K562 (cell line): ENCODE results near the gene COQ8A. TPM values are rescaled to one million over a fixed set of nuclear protein-coding genes. Genes with fewer than 3 reads are reported as not detected.
A peak's percentile ranks its signal among the peaks of the same experiment; 100 is the strongest.

Source experiments
- ATAC-seq: fragments of 200-7000 bp; cut with Tn5 transposase; 3 replicates; pipeline ENCODE4 v1.9.1; 2020; ENCODE audit warnings: moderate library complexity
- BruUV-seq: library from RNA; stranded (reverse); fragments of 400-500 nt; replicated peaks from 2 replicates; lab custom pipeline; 2021; lab: Mats Ljungman, UMichigan
- CTCF ChIA-PET: fragments of 300-600 bp; formaldehyde crosslinking; extraction: SDS; loops from one replicate; lab custom pipeline; 2021; ENCODE audit warnings: low intra/inter-chr PET ratio; lab: Yijun Ruan, JAX
- POLR2A ChIA-PET: fragments of 300-600, 350-650 bp; sonication (Branson Sonifier 250); formaldehyde crosslinking; extraction: SDS; loops from one replicate; lab custom pipeline; 2021; ENCODE audit warnings: antibody characterized with exemption, inconsistent platforms; lab: Yijun Ruan, JAX
- DNase-seq, 4 experiments: peaks; one replicate each; pipeline versions ENCODE4 v3.0.0 to v3.0.0-alpha.2; 2011 to 2018; ENCODE audit warnings: low spot score in 3 of 4, mixed read lengths in 3 of 4; ENCODE audit errors: extremely low read depth in 1 of 4
- FAIRE-seq: peaks from 2 replicates; lab custom pipeline; 2011; peaks lifted over from hg19 to GRCh38; lab: Jason Lieb, UNC
- H2AFZ ChIP-seq: 2 replicates; pipeline ENCODE4 v1.6.0; 2011; ENCODE audit warnings: low read depth, low read length, control low read depth, inconsistent platforms
- H3K27ac ChIP-seq: fragments of 200-600 bp; 3 replicates; pipeline ENCODE4 v1.8.0; 2011; ENCODE audit warnings: low read depth, mild to moderate bottlenecking, control low read depth, inconsistent platforms, low read length, moderate library complexity, mixed read lengths; ENCODE audit errors: extremely low read depth
- H3K27me3 ChIP-seq, 2 experiments: fragments of 300-600 bp in 1 of 2; 2 replicates in 1 of 2; 3 replicates in 1 of 2; pipeline versions ENCODE4 v1.6.0 to v1.8.0; 2011; ENCODE audit warnings: inconsistent platforms in 2 of 2, low read length in 2 of 2, mild to moderate bottlenecking in 1 of 2, mixed read lengths in 1 of 2, moderate library complexity in 1 of 2; ENCODE audit not compliant: control insufficient read depth in 2 of 2, insufficient read depth in 2 of 2
- H3K36me3 ChIP-seq: fragments of 300-600 bp; 3 replicates; pipeline ENCODE4 v1.8.0; 2011; ENCODE audit warnings: mild to moderate bottlenecking, low read length, inconsistent platforms; ENCODE audit not compliant: control insufficient read depth, insufficient read depth
- H3K4me1 ChIP-seq, 2 experiments: fragments of 200-600 bp in 1 of 2; replicated peaks in 1 of 2; 2 replicates in 1 of 2; 3 replicates in 1 of 2; pipeline versions ENCODE4 v1.5.1 to v1.8.0; 2011; ENCODE audit warnings: inconsistent platforms in 2 of 2, low read length in 2 of 2, mild to moderate bottlenecking in 1 of 2, mixed read lengths in 1 of 2, moderate library complexity in 1 of 2; ENCODE audit not compliant: control insufficient read depth in 2 of 2, insufficient read depth in 2 of 2
- H3K4me2 ChIP-seq: 2 replicates; pipeline ENCODE4 v1.6.1; 2011; ENCODE audit warnings: low read length, control low read depth, inconsistent platforms, mixed read lengths; ENCODE audit not compliant: insufficient read depth
- H3K4me3 ChIP-seq: fragments of 200-600 bp; sonication (generic), shearing (Covaris generic); 2 replicates; pipeline ENCODE4 v1.5.1; 2016; ENCODE audit warnings: control low read depth, inconsistent platforms
- H3K79me2 ChIP-seq: fragments of 200-600 bp; 3 replicates; pipeline ENCODE4 v1.8.0; 2011; ENCODE audit warnings: low read length, inconsistent platforms; ENCODE audit not compliant: control insufficient read depth, insufficient read depth
- H3K9ac ChIP-seq, 2 experiments: 2 replicates each; pipeline versions ENCODE4 v1.6.0 to v1.6.1; 2011; ENCODE audit warnings: low read depth in 2 of 2, low read length in 2 of 2, control low read depth in 1 of 2, inconsistent platforms in 1 of 2, mild to moderate bottlenecking in 1 of 2, mixed read lengths in 1 of 2; ENCODE audit not compliant: insufficient read depth in 1 of 2
- H3K9me1 ChIP-seq: one replicate; pipeline ENCODE4 v1.6.0; 2011; ENCODE audit warnings: inconsistent platforms, mild to moderate bottlenecking, low read length, moderate library complexity; ENCODE audit not compliant: control insufficient read depth, insufficient read depth
- H3K9me3 ChIP-seq: replicated peaks from 2 replicates; pipeline ENCODE4 v1.5.1; 2011; ENCODE audit warnings: low read depth, low read length, inconsistent platforms; ENCODE audit not compliant: control insufficient read depth, insufficient read depth
- H4K20me1 ChIP-seq: replicated peaks from 2 replicates; pipeline ENCODE4 v1.6.1; 2011; ENCODE audit warnings: low read length, inconsistent platforms, mixed read lengths; ENCODE audit not compliant: control insufficient read depth, insufficient read depth
- ARID2 ChIP-seq: fragments of 450-650 bp; IDR thresholded peaks from 2 replicates; pipeline ENCODE4 v1.6.1; 2017; ENCODE audit warnings: antibody characterized with exemption, mild to moderate bottlenecking
- CEBPB ChIP-seq: fragments of 450-650 bp; IDR thresholded peaks from 2 replicates; pipeline ENCODE4 v1.6.1; 2016; ENCODE audit warnings: missing genetic modification characterization, missing compliant biosample characterization
- EHMT2 ChIP-seq: fragments of 450-650 bp; IDR thresholded peaks from 2 replicates; pipeline ENCODE4 v1.6.1; 2018; ENCODE audit warnings: antibody characterized with exemption
- HIVEP1 ChIP-seq: fragments of 250-450 bp; sonication (Bioruptor Pico); IDR thresholded peaks from 2 replicates; pipeline ENCODE4 v1.4.0; 2020; ENCODE audit warnings: mild to moderate bottlenecking
- MEF2A ChIP-seq: IDR thresholded peaks from 2 replicates; pipeline ENCODE4 v1.6.1; 2011; ENCODE audit warnings: low read depth, mild to moderate bottlenecking, low read length, moderate library complexity; ENCODE audit not compliant: control insufficient read depth
- NFE2L1 ChIP-seq: fragments of 450-650 bp; IDR thresholded peaks from 2 replicates; pipeline ENCODE4 v1.6.1; 2016; ENCODE audit warnings: missing genetic modification characterization, low read depth, mild to moderate bottlenecking, missing compliant biosample characterization, moderate library complexity, borderline replicate concordance
- PCBP1 ChIP-seq: fragments of 200-400 bp; formaldehyde crosslinking; IDR thresholded peaks from 2 replicates; pipeline ENCODE4 v1.6.1; 2018; ENCODE audit warnings: mild to moderate bottlenecking, low read depth, low read length; ENCODE audit not compliant: poor library complexity, severe bottlenecking
- PYGO2 ChIP-seq: fragments of 450-650 bp; IDR thresholded peaks from 2 replicates; pipeline ENCODE4 v1.6.1; 2016; ENCODE audit warnings: mild to moderate bottlenecking, missing genetic modification characterization, moderate library complexity, missing compliant biosample characterization
- SMAD3 ChIP-seq: fragments of 450-650 bp; formaldehyde crosslinking; conservative IDR thresholded peaks from 2 replicates; pipeline ENCODE4 v1.4.0; 2020; ENCODE audit warnings: mild to moderate bottlenecking
- WGBS: fragments of 100-300 bp; shearing (Covaris generic); methylation state at CpG from one replicate; pipeline ENCODE4 v1.1.6; 2016; ENCODE audit warnings: low coverage, mixed read lengths; ENCODE audit not compliant: insufficient coverage; ENCODE audit errors: missing lambda C conversion rate; 5-methylcytosine and 5-hydroxymethylcytosine counted together
- in situ Hi-C: fragments of 300-500 bp; cut with MboI; formaldehyde crosslinking; loops from 4 replicates; pipeline ENCODE4 v1.15.0; 2018; ENCODE audit warnings: inconsistent platforms, mixed read lengths
- intact Hi-C: fragments of 100-400 bp; cut with micrococcal nuclease; formaldehyde crosslinking; loops from 2 replicates; pipeline ENCODE4 v1.14.2; 2022
- polyA plus RNA-seq, 8 experiments: library from polyadenylated mRNA; depleted of rRNA in 4 of 8; stranded (reverse) in 5 of 8; unstranded in 3 of 8; fragments of >200 nt; fragmentation: Nextera tagmentation in 2 of 8; fragmentation: Illumina TruSeq in 1 of 8; extraction: Ambion mirVana in 2 of 8; extraction: Trizol in 1 of 8; gene quantifications; 2 replicates each; pipeline versions ENCODE4 v1.2.1 to v1.2.3, GENCODE V29; 2011 to 2014; ENCODE audit warnings: inconsistent platforms in 1 of 8, missing spikeins in 1 of 8
- total RNA-seq, 7 experiments: library from RNA; depleted of rRNA in 6 of 7; stranded (reverse); fragments of >200 nt in 6 of 7; fragmentation: Illumina TruSeq in 2 of 7; extraction: Trizol in 2 of 7; gene quantifications; 2 replicates each; pipeline versions ENCODE4 v1.2.1 to v1.2.3, GENCODE V29; 2011 to 2021; ENCODE audit warnings: low replicate concordance in 1 of 7
- TF ChIP-seq, protein P1 (sequence below), 2 experiments: fragments of 200-800 bp in 1 of 2; sonication (Bioruptor generic) in 1 of 2; sonication (generic) in 1 of 2; formaldehyde crosslinking in 1 of 2; IDR thresholded peaks in 1 of 2; conservative IDR thresholded peaks in 1 of 2; 2 replicates each; pipeline versions ENCODE4 v1.5.0 to v1.6.1; 2016 to 2020; ENCODE audit warnings: missing compliant biosample characterization in 1 of 2, missing genetic modification characterization in 1 of 2, missing genetic modification reagents in 1 of 2
- TF ChIP-seq, protein P2 (sequence below): fragments of 450-650 bp; IDR thresholded peaks from 2 replicates; pipeline ENCODE4 v1.6.1; 2018; ENCODE audit warnings: mild to moderate bottlenecking, low read depth; ENCODE audit not compliant: partially characterized antibody

Gene COQ8A
- total and polyA plus RNA-seq, 9 of the 15 experiments (the other 6 are each of a cell fraction or from before 2014, with no cell fraction given): 2.6 to 54.3 (median 32.4) TPM

- TF ChIP-seq PCBP1 (no peak), CEBPB (tag) (no peak), MEF2A (no peak)
- TF ChIP-seq, protein P1, sequence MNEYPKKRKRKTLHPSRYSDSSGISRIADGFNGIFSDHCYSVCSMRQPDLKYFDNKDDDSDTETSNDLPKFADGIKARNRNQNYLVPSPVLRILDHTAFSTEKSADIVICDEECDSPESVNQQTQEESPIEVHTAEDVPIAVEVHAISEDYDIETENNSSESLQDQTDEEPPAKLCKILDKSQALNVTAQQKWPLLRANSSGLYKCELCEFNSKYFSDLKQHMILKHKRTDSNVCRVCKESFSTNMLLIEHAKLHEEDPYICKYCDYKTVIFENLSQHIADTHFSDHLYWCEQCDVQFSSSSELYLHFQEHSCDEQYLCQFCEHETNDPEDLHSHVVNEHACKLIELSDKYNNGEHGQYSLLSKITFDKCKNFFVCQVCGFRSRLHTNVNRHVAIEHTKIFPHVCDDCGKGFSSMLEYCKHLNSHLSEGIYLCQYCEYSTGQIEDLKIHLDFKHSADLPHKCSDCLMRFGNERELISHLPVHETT (CRISPR knock-in tag; conservative IDR thresholded peaks at IDR 0.05 in 1 of 2, IDR thresholded peaks at IDR 0.05 in 1 of 2): no peak
- TF ChIP-seq, protein P2, sequence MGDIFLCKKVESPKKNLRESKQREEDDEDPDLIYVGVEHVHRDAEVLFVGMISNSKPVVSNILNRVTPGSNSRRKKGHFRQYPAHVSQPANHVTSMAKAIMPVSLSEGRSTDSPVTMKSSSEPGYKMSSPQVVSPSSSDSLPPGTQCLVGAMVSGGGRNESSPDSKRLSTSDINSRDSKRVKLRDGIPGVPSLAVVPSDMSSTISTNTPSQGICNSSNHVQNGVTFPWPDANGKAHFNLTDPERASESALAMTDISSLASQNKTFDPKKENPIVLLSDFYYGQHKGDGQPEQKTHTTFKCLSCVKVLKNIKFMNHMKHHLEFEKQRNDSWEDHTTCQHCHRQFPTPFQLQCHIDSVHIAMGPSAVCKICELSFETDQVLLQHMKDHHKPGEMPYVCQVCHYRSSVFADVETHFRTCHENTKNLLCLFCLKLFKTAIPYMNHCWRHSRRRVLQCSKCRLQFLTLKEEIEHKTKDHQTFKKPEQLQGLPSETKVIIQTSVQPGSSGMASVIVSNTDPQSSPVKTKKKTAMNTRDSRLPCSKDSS: no peak
- TF ChIP-seq, all 486 proteins: peak for 0
Observed at GRCh38 chr1:226972931-226973330, 32.8 kb downstream of the COQ8A start (continued).

DNA sequence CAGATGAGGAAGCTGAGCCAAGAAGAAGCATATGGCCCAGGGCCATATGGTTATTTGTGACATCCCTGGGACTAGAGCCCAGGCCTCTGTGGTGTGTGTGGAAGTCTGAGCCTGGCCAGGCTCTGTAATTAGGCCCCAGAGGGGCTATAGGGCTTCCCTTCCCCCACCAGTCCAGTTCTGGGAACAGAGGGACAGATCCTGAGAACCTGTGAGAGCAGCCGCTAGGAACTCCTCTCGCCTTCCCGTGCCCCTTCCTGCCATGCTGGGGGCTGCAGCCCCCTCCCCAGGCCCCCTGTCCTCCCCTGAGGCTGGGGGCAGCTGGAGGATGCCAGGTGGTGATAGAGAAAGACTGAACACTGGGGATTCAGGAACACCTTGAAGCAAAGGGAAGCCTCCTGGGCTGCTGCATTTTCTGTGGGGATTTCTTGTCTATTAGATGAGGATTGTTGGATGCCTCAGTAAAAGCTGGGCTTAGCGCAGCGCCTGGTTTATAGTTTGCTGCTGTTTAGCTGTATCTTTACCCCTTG, 33.3 kb downstream of the COQ8A start:
- Histone ChIP-seq H3K4me2 (no peak overlapping the region), H3K27ac (no peak overlapping the region), H2AFZ (no peak overlapping the region), H3K79me2 (no peaks in the 10 kb centered on the region), H3K27me3 (no peaks in the 10 kb centered on the region), H3K4me1 (peaks cover 0 to 6% of the 10 kb centered on the region in 2 experiments; a peak in 1 of 5 replicates), H3K36me3 (peaks cover 8% of the 10 kb centered on the region; the same call in 2 of the 3 replicates), H3K9me3 (no peaks in the 10 kb centered on the region), H3K9me1 (no peaks in the 10 kb centered on the region), H3K9ac (0 out of 4 replicates have a peak overlapping the region, but pooled peaks of 1 of the 2 experiments have one; percentile 22), H4K20me1 (no peaks in the 10 kb centered on the region; the same call in 1 of the 2 replicates), H3K4me3 (no peak overlapping the region)
- FAIRE-seq: no peak
- no peak for DNase-seq
- intact Hi-C loops: no loop called here
- 88% methylated on average over 3 of the region's 5 CpGs for WGBS
- ATAC-seq: peak; percentile 46
- BruUV-seq: no TSS peak
- CTCF ChIA-PET: no interaction called here
- POLR2A ChIA-PET: interaction anchor here (0.7 to 0.8 kb wide), 2 partner anchors 36 to 55 kb away, joined by 3 read pairs; no protein-coding TSS in a partner anchor
- in situ Hi-C loops: no loop called here
- TF ChIP-seq NFE2L1 (tag) (no peak), SMAD3 (no peak), ARID2 (no peak), EHMT2 (no peak), PYGO2 (tag) (no peak), HIVEP1 (CRISPR knock-in tag) (no peak)
